Measurements from ENCODE around the gene DMD.
"Not testable (repeated sequence)": the region's sequence is repeated elsewhere in the genome, so short reads cannot be mapped to it uniquely, and the experiment has no call there.

The DMD gene

GRCh38 chrX:31420302-31420701 is 1791.0 kb downstream of the DMD start:
- no peak for DNase-seq (ENCODE audit: insufficient read length, low spot score)
- FAIRE-seq, result no peak
- no peak for TF ChIP-seq CTCF (IDR thresholded peaks at IDR 0.05; ENCODE audit: insufficient read depth, missing control alignments)

GRCh38 chrX:31397119-31397518 is 1814.2 kb downstream of the DMD start:
- DNase-seq (ENCODE audit: insufficient read length, low spot score), result no peak

DNA sequence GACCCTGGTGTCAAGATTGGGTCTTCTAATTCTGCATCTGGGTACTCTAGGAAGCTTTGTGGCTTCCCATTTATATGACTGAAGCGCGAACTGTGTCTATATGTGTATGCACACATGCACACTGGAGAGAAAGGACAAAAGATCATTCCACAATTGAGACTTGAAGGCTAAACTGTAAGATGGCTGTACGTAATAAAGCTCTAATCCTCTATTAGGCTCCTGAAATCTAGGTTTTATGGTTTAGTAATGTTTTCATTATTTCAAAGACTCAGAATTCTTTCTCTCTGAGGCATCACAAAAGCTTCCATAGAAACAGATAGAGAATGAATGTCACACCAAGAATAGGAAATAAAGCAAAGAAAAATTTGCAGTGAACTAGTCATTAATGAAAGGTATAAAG is 1818.8 kb downstream of the DMD start:
- FAIRE-seq, result no peak
- TF ChIP-seq CTCF (IDR thresholded peaks at IDR 0.05; ENCODE audit: insufficient read depth, missing control alignments), result no peak

More at GRCh38 chrX:31397119-31397518, 1814.2 kb downstream of the DMD start:
- no peak for FAIRE-seq
- TF ChIP-seq CTCF (IDR thresholded peaks at IDR 0.05; ENCODE audit: insufficient read depth, missing control alignments), result no peak

DNA sequence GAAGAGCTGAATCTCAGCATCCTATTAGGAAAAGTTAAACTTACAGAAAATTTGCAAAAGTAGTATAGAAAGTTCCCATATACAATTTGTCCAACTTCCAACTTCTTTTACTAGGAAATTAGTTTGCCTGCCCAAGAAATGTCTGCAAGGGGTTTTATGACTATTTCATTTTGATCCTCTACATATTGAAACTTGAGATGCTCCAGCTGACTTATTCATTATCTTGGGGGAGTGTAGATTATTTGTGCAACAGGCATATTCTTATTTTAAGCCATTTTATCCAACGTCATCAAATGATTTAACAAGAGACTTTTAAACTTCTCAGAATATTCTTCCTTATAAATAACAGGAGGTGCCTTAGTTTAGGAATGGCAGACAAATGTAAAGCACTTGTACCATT is 1822.4 kb downstream of the DMD start:
- FAIRE-seq, result no peak
- no peak for DNase-seq (ENCODE audit: insufficient read length, low spot score)
- TF ChIP-seq CTCF (IDR thresholded peaks at IDR 0.05; ENCODE audit: insufficient read depth, missing control alignments), result no peak

More for the DNA sequence above, 1818.8 kb downstream of the DMD start:
- no peak for DNase-seq (ENCODE audit: insufficient read length, low spot score)

DNA sequence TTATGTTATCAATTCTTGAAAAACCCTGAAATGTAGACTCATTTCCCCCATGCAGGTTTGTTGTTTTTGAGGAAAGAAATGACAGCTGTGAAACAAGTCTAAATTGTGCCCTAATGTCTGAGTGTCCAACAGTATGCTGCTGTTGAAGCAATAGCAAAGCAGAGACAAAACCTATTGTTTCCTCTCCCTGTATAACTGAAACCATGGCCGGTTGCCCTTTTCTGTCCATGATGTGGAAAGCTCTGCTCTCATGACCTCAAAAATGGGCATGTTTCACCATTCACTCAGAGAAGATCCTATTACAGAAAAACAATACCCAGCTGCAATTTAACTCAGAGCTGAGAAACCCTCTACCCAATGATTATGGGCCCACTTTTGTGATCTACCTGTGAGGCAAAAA is 1826.9 kb downstream of the DMD start:
- FAIRE-seq (no peak), DNase-seq (ENCODE audit: insufficient read length, low spot score) (no peak)
- TF ChIP-seq CTCF (IDR thresholded peaks at IDR 0.05; ENCODE audit: insufficient read depth, missing control alignments), result no peak

DNA sequence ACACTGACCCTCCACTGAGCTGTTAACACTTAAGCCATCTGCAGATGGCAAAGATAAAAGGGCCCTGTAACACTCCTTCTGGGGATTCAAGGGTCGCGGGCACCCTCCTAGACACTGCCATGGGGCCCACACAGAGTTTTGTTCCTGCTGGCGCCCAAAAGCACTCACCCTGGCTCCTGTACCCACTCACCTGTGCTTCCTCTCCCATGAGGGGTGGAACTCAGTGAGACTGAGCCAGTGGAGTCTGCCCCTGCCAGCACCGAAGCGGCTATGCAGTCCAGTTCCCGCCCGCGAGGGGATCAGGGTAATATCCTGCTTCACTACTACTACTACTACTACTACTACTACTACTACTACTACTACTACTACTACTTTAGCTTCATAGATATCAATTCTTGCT is 1827.4 kb downstream of the DMD start:
- DNase-seq (ENCODE audit: insufficient read length, low spot score) (no peak), FAIRE-seq (no peak)
- no peak for TF ChIP-seq CTCF (IDR thresholded peaks at IDR 0.05; ENCODE audit: insufficient read depth, missing control alignments)

DNA sequence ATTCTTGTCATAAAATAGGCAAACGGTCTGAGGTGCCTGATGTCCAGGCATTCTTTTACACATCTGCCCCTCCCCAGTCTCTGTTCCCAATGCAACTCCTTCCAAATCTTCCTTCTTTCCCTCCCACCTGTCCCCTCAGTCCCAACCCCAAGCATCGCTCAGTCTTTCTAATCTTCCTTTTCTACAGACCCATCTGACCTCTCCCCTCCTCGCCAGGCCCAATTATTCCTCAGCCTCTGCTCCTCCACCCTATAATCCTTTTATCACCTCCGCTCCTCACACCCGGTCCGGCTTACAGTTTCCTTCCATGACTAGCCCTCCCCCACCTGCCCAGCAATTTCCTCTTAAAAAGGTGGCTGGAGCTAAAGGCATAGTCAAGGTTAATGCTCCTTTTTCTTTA is 1832.4 kb downstream of the DMD start:
- FAIRE-seq; DNase-seq (ENCODE audit: insufficient read length, low spot score): not testable (repeated sequence)

DNA sequence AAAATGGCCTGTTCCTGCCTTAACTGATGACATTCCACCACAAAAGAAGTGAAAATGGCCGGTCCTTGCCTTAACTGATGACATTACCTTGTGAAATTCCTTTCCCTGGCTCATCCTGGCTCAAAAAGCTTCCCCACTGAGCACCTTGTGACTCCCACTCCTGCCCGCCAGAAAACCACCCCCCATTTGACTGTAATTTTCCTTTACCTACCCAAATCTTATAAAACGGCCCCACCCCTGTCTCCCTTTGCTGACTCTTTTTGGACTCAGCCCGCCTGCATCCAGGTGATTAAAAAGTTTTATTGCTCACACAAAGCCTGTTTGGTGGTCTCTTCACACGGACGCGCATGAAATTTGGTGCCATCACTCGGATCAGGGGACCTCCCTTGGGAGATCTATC is 1833.5 kb downstream of the DMD start:
- not testable (repeated sequence) for FAIRE-seq; DNase-seq (ENCODE audit: insufficient read length, low spot score)

Data from D721Med (cell line).